ENCODE results near the gene NSL1.
"Not testable (repeated sequence)": the region's sequence is repeated elsewhere in the genome, so short reads cannot be mapped to it uniquely, and the experiment has no call there.

NSL1 gene

DNA sequence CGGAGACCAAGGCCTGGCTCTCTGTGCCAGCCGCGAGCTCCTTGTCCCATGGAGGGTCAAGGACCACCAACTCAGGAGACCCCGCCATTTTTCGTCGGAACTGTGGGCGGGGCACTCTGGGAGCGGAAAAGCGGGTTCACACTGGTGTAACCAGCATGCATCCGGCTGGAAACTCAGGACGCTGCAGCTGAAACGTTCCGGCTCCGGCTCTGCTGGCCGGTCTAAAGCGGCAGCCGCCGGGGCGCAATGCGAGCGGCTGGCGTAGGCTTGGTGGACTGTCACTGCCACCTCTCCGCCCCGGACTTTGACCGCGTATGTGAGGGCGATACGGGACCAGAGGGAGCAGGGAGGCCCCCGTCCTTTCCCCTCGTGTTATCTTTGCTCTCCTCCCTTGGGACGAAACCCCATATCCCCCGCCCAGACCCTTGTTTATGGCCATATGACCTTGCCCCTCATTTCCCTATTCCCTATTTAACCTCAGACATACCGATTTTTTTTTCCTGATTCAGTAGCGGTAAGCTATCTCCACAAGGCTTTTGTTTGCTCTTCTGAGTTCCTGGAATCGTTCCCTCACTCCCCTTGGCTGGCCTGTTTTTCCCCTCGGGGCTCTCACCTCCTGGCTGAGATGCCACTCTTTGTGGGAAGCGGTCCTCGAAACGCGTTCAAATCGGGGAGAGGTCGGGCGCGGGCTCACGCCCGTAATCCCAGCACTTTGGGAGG, at the start of gene NSL1, which contains the start of gene TATDN3:
NSL1 (minus strand) TSS at position 102 of the 720 bp plus-strand sequence; CDS start at position 88, 14 bp downstream.
TATDN3 (plus strand) TSS at position 219 of the 720 bp plus-strand sequence; CDS start at position 247, 28 bp downstream.
- peak; percentile 51 for DNase-seq (ENCODE audit: low spot score)

GRCh38 chr1:212838145-212838544, 46.6 kb upstream of the NSL1 start:
- DNase-seq (ENCODE audit: low spot score) = no peak

- not testable (repeated sequence) for DNase-seq (ENCODE audit: low spot score)
Observed at GRCh38 chr1:212833211-212834207, 41.9 kb upstream of the NSL1 start.

GRCh38 chr1:212828395-212828794, 36.8 kb upstream of the NSL1 start:
- no peak for DNase-seq (ENCODE audit: low spot score)

- peak; percentile 35 for DNase-seq (ENCODE audit: low spot score)
Observed at GRCh38 chr1:212827831-212828278, 36.3 kb upstream of the NSL1 start.

DNA sequence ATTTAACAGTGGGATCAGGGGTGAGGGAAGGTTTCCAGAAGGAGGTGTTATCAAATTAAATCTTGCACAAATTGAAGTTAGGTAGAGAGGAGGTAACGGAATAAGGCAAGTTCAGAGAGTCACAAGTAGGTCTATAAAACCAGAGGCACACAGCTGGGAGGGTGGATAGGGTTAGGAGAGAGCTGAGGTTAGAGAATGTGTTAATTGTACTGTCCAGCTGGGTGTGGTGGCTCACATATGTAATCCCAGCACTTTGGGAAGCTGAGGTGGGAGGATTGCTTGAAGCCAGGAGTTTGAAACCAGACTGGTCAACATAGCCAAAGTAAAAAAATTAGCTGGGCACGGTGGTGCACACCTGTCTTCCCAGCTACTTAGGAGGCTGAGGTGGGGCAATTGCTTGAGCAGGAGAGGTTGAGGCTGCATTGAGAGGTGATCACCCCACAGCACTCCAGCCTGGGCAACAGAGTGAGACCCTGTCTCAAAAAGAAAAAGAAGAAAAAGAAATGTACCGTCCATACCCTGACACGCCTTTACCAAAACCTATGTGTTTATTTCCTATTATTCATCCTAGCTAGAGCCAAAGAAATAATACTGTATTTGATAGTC, 35.7 kb upstream of the NSL1 start:
- no peak for DNase-seq (ENCODE audit: low spot score)

DNA sequence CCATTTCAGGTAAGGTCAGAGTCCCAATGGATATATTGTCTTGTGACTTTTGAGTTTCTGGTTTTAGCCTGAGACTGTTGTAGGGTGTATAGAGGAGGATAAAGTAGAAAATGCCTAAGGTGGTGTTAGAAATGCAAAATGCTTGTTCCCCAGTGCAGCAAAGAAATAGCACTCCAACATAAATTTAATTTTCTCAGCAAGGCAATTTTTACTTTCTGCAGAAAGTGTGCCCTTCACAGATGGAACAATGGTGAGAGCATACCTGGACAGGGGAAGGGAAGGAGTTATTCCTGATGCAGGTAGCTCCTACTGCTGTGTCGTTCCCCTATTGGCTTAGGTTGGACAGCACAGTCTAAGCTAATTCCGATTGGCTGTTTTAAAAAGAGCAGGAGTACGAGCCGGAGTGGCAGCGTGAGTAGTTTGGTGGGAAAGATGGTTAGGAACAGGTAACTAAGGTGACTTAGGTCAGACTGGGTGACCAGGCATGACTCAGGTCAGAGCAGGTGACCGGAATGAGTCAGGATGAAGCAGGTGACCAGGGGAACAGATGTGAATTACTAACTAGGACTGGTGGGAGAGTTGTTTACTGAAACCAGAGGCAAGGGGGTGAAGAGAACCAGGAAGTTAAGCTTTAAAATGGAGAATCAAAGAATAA, 34.3 kb upstream of the NSL1 start:
- DNase-seq (ENCODE audit: low spot score) = no peak

DNA sequence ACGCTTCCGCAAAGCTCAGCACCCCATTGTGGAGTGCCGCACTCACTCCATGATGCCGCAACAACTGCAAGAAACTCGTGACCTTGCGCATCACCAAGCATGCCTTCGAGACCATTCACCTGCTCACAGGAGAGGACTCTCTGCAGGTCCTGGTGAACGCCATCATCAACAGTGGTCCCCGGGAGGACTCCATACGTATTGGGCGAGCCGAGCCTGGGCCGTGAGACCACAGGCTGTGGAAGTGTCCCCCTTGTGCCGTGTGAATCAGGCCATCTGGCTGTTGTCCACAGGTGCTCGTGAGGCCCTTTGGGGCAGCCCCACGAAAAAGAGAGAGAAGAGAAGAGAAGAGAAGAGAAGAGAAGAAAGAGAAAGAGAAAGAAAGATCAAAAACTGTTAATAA, 32.6 kb upstream of the NSL1 start:
- no peak for DNase-seq (ENCODE audit: low spot score)

DNA sequence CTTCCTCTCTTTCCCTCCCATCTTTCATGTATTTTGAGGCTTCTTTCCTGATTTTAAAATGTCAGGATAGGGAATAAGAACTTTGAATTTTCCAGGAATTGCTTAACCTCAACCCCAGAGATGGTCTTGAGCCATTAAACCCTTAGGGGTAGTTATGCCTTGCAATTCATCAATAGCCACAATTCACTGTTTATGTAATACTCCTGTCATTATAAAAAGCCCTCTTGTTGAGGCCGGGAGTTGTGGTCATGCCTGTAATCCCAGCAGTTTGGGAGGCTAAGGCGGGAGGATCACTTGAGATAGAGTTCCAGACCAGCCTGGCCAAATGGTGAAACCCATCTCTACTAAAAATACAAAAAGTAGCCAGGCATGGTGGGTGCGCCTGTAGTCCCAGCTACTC, 31.4 kb upstream of the NSL1 start:
- DNase-seq (ENCODE audit: low spot score) = no peak

- DNase-seq (ENCODE audit: low spot score) = no peak
Observed at GRCh38 chr1:212820969-212821368, 29.4 kb upstream of the NSL1 start.

DNA sequence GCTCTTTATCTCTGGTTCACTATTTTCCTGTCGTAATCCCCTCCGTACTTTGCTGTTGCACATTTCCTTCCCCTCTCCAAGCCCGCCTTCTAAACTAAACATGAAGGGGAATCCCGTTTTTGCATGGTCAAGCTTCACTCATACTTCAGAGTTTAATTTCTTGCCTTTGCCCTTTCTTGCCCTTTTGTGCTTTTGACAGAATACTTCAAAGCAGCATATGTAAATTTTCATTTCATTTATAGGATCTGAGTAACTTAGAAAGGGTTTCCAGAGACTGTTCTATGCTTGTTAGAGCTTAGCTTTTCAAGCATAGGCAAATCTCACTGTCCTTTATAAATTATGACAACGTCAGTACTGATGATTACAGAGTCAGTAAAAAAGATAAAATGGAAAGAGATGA, 28.1 kb upstream of the NSL1 start:
- no peak for DNase-seq (ENCODE audit: low spot score)

- no peak for DNase-seq (ENCODE audit: low spot score)
Observed at GRCh38 chr1:212816567-212817278, 25.1 kb upstream of the NSL1 start.

GRCh38 chr1:212814537-212815334, 23.2 kb upstream of the NSL1 start:
- DNase-seq (ENCODE audit: low spot score) = no peak

DNA sequence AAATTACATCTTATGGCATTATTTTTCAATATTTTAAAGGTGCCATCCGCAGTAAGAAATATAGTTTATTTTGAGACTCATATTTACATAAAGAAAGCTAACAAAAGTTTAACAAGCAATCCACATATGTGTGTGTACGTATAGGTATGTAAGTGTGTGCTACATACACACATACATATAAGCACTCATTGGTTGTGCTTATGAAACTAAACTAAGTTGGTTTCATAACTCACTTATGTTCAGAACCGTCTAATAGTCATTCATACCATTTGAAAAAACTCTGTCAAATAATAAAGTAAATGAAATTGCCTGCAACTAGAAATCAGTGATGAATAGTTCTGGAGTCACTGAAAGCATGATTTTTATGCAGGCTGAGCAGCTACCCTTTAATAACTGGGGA, 14.2 kb upstream of the NSL1 start:
- DNase-seq (ENCODE audit: low spot score) = no peak

DNA sequence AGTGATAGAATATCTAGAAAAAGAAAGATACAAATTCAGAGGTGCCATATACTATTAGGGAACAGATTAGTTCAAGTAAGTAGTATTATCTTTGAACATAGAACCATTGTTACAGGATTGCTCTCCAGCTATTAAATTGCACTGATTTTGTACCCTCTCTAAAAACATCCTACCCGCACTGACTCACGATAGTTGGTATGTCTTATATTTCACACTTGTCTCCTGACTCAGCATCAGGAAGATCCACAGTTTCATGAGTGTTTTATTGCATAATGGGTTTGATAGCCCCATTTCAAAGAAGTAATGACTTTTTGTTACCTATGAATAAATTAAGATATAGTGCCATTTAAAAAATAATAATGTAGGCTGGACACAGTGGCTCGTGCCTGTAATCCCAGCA, 6.1 kb upstream of the NSL1 start:
- DNase-seq (ENCODE audit: low spot score) = no peak

GRCh38 chr1:212794561-212795014, 3.0 kb upstream of the NSL1 start:
- DNase-seq (ENCODE audit: low spot score) = no peak

- DNase-seq (ENCODE audit: low spot score) = no peak
Observed at GRCh38 chr1:212792396-212792908, 875 bp upstream of the NSL1 start.

- DNase-seq (ENCODE audit: low spot score) = peak; percentile 27
Observed at GRCh38 chr1:212791261-212791675, 309 bp downstream of the NSL1 start.

DNA sequence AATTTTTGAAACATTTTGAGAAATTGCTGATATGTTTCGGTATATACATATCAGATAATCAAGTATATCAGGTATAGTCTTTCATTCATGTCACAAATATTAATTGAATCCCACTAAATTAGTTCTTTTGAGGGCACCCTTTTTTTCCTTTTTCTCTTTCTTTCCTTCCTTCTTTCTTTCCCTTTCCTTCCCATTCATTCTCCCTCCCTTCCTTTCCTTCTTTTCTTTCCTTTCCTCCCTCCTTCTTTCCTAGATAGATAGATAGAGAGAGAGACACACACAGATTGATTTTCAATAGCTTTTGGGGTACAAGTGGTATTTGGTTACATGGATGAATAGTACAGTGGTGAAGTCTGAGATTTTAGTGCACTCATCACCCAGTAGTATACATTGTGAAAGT, 5.7 kb downstream of the NSL1 start:
- DNase-seq (ENCODE audit: low spot score) = no peak

DNA sequence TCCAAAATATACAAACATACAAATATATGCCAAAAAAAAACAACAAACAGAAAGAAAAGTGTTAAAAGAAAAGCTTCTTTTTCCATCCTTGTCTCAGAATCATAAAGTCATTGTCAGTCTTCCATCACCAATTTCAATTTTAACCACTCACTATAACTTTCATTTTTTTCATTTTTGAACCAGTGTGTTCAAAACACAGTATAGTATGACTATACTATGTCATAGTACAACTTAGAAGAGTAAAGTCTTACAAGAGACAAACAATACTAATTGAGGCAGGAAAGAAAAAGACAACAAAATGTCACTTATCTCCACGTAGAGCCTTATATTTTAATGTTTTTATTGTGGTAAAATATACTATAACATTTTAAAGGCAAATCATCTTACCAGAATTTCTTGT, 7.6 kb downstream of the NSL1 start:
- DNase-seq (ENCODE audit: low spot score) = no peak
